Mesenchymal stem cell (in vitro differentiated cells and primary cell): Measurements from ENCODE around the gene CEP20.

ENCODE experiments used
- DNase-seq: peaks from one replicate; pipeline ENCODE4 v3.0.0-alpha.2; 2013
- H2AFZ ChIP-seq: one replicate; pipeline ENCODE4 v1.6.1; 2013; ENCODE audit warnings: low read depth, mild to moderate bottlenecking, control low read depth, inconsistent platforms, low read length, moderate library complexity
- H2AK5ac ChIP-seq: 2 replicates; pipeline ENCODE4 v1.6.1; 2013; ENCODE audit warnings: low read length, moderate library complexity, mild to moderate bottlenecking, inconsistent platforms; ENCODE audit not compliant: severe bottlenecking
- H2BK120ac ChIP-seq: one replicate; pipeline ENCODE4 v1.6.1; 2013; ENCODE audit warnings: low read depth, mild to moderate bottlenecking, inconsistent platforms, low read length, moderate library complexity
- H2BK12ac ChIP-seq, 2 experiments: one replicate each; pipeline ENCODE4 v1.6.1; 2013; ENCODE audit warnings: inconsistent platforms in 2 of 2, low read length in 2 of 2, mild to moderate bottlenecking in 2 of 2, moderate library complexity in 2 of 2, control low read depth in 1 of 2
- H2BK15ac ChIP-seq: one replicate; pipeline ENCODE4 v1.6.1; 2013; ENCODE audit warnings: mild to moderate bottlenecking, low read depth, inconsistent platforms; ENCODE audit not compliant: poor library complexity, severe bottlenecking
- H2BK5ac ChIP-seq: 2 replicates; pipeline ENCODE4 v1.6.1; 2013; ENCODE audit warnings: low read depth, mild to moderate bottlenecking, low read length, control low read depth, inconsistent platforms; ENCODE audit not compliant: poor library complexity, severe bottlenecking
- H3K14ac ChIP-seq, 2 experiments: one replicate each; pipeline ENCODE4 v1.6.1; 2013; ENCODE audit warnings: inconsistent platforms in 2 of 2, low read length in 2 of 2, control low read depth in 1 of 2, mild to moderate bottlenecking in 1 of 2, moderate library complexity in 1 of 2
- H3K18ac ChIP-seq, 2 experiments: one replicate each; pipeline ENCODE4 v1.6.1; 2013; ENCODE audit warnings: inconsistent platforms in 2 of 2, low read length in 2 of 2, control low read depth in 1 of 2, low read depth in 1 of 2, mild to moderate bottlenecking in 1 of 2
- H3K23ac ChIP-seq, 2 experiments: one replicate each; pipeline ENCODE4 v1.6.1; 2013; ENCODE audit warnings: inconsistent platforms in 2 of 2, low read length in 2 of 2, mild to moderate bottlenecking in 2 of 2, moderate library complexity in 2 of 2, control low read depth in 1 of 2
- H3K27ac ChIP-seq: 2 replicates; pipeline ENCODE4 v1.5.1; 2013; ENCODE audit warnings: mild to moderate bottlenecking, moderate library complexity, low read length, control low read depth, inconsistent platforms; ENCODE audit not compliant: poor library complexity, severe bottlenecking
- H3K27me3 ChIP-seq, 2 experiments: 2 replicates each; pipeline versions ENCODE4 v1.6.1 to v1.7.0; 2013; ENCODE audit warnings: low read length in 2 of 2, mild to moderate bottlenecking in 2 of 2, moderate library complexity in 2 of 2, control low read depth in 1 of 2, inconsistent platforms in 1 of 2; ENCODE audit not compliant: control insufficient read depth in 1 of 2, insufficient read depth in 1 of 2
- H3K36me3 ChIP-seq, 2 experiments: 2 replicates each; pipeline versions ENCODE4 v1.6.1 to v1.7.0; 2013; ENCODE audit warnings: low read length in 2 of 2, control low read depth in 1 of 2, inconsistent platforms in 1 of 2, low read depth in 1 of 2, mild to moderate bottlenecking in 1 of 2; ENCODE audit not compliant: insufficient read depth in 2 of 2, control insufficient read depth in 1 of 2
- H3K4ac ChIP-seq, 2 experiments: one replicate each; pipeline ENCODE4 v1.6.1; 2013; ENCODE audit warnings: inconsistent platforms in 2 of 2, low read length in 2 of 2, mild to moderate bottlenecking in 2 of 2, moderate library complexity in 2 of 2, control low read depth in 1 of 2, low read depth in 1 of 2
- H3K4me1 ChIP-seq: 2 replicates; pipeline ENCODE4 v1.6.1; 2013; ENCODE audit warnings: low read depth, low read length, control low read depth; ENCODE audit not compliant: control insufficient read depth, insufficient read depth
- H3K4me2 ChIP-seq: 2 replicates; pipeline ENCODE4 v1.6.1; 2013; ENCODE audit warnings: low read length, mild to moderate bottlenecking, inconsistent platforms; ENCODE audit not compliant: poor library complexity, severe bottlenecking
- H3K4me3 ChIP-seq, 2 experiments: 2 replicates each; pipeline versions ENCODE4 v1.5.1 to v1.7.0; 2013; ENCODE audit warnings: low read length in 2 of 2, mild to moderate bottlenecking in 2 of 2, control low read depth in 1 of 2, low read depth in 1 of 2; ENCODE audit not compliant: insufficient read depth in 1 of 2
- H3K79me1 ChIP-seq: replicated peaks from 2 replicates; pipeline ENCODE4 v1.6.1; 2013; ENCODE audit warnings: mild to moderate bottlenecking, control low read depth, low read length, inconsistent platforms; ENCODE audit not compliant: poor library complexity, severe bottlenecking
- H3K9ac ChIP-seq: 2 replicates; pipeline ENCODE4 v1.7.0; 2013; ENCODE audit warnings: mild to moderate bottlenecking, low read length, moderate library complexity
- H3K9me3 ChIP-seq: 2 replicates; pipeline ENCODE4 v1.7.0; 2013; ENCODE audit warnings: mild to moderate bottlenecking, low read length; ENCODE audit not compliant: control insufficient read depth
- H4K8ac ChIP-seq: one replicate; pipeline ENCODE4 v1.6.1; 2013; ENCODE audit warnings: inconsistent platforms, mild to moderate bottlenecking, low read length, moderate library complexity
- H4K91ac ChIP-seq: one replicate; pipeline ENCODE4 v1.6.1; 2013; ENCODE audit warnings: mild to moderate bottlenecking, low read length, inconsistent platforms
- WGBS: methylation state at CpG from one replicate; pipeline ENCODE4 v1.1.7; 2013; ENCODE audit warnings: mixed read lengths; 5-methylcytosine and 5-hydroxymethylcytosine counted together

Gene CEP20

GRCh38 chr16:15870011-15870410 lies 18.4 kb downstream of the CEP20 start:
- no peak overlapping the region for H4K8ac ChIP-seq
- no peak overlapping the region for H2BK12ac ChIP-seq
- H3K9ac ChIP-seq: no peak overlapping the region
- no peak overlapping the region for H2BK120ac ChIP-seq
- H3K18ac ChIP-seq: no peak overlapping the region
- H3K79me1 ChIP-seq: peaks cover 23% of the 10 kb centered on the region
- no peak overlapping the region for H3K23ac ChIP-seq
- no peak overlapping the region for H3K27ac ChIP-seq
- H3K4me3 ChIP-seq: no peak overlapping the region
- no peak overlapping the region for H2BK5ac ChIP-seq
- no peak overlapping the region for H3K4me2 ChIP-seq
- no peaks in the 10 kb centered on the region for H3K4me1 ChIP-seq
- H3K27me3 ChIP-seq: no peaks in the 10 kb centered on the region
- 69% methylated on average over 2 of the region's 5 CpGs for WGBS
- no peak for DNase-seq
- H3K4ac ChIP-seq: no peak overlapping the region
- no peak overlapping the region for H3K14ac ChIP-seq
- no peak overlapping the region for H2BK15ac ChIP-seq
- no peak overlapping the region for H4K91ac ChIP-seq
- no peak overlapping the region for H2AFZ ChIP-seq
- H3K36me3 ChIP-seq: peaks cover 21 to 69% of the 10 kb centered on the region in 2 experiments
- H2AK5ac ChIP-seq: no peak overlapping the region
- H3K9me3 ChIP-seq: no peaks in the 10 kb centered on the region

- Histone ChIP-seq H3K9me3 (no peaks in the 10 kb centered on the region), H2BK12ac (no peak overlapping the region), H3K4ac (no peak overlapping the region), H3K27me3 (no peaks in the 10 kb centered on the region), H3K14ac (no peak overlapping the region), H3K4me2 (no peak overlapping the region), H3K36me3 (peaks cover 15 to 61% of the 10 kb centered on the region in 2 experiments), H3K4me1 (no peaks in the 10 kb centered on the region), H3K27ac (no peak overlapping the region), H2BK120ac (no peak overlapping the region), H3K23ac (no peak overlapping the region), H4K8ac (no peak overlapping the region), H3K9ac (no peak overlapping the region), H3K4me3 (no peak overlapping the region), H2BK15ac (no peak overlapping the region), H2BK5ac (no peak overlapping the region), H2AFZ (no peak overlapping the region), H4K91ac (no peak overlapping the region), H3K18ac (no peak overlapping the region), H2AK5ac (no peak overlapping the region), H3K79me1 (peaks cover 10% of the 10 kb centered on the region)
- DNase-seq: no peak
- WGBS: 93% methylated on average over 5 of the region's 5 CpGs
Observed at GRCh38 chr16:15866451-15866850, 22.0 kb downstream of the CEP20 start.

- Histone ChIP-seq H3K27ac (no peak overlapping the region), H3K4ac (no peak overlapping the region), H3K79me1 (peaks cover 8% of the 10 kb centered on the region), H3K14ac (no peak overlapping the region), H3K4me1 (no peaks in the 10 kb centered on the region), H3K23ac (no peak overlapping the region), H3K9ac (no peak overlapping the region), H3K9me3 (no peaks in the 10 kb centered on the region), H2BK12ac (no peak overlapping the region), H2BK15ac (no peak overlapping the region), H4K91ac (no peak overlapping the region), H4K8ac (no peak overlapping the region), H3K36me3 (peaks cover 12 to 56% of the 10 kb centered on the region in 2 experiments), H3K4me3 (no peak overlapping the region), H2BK5ac (no peak overlapping the region), H3K18ac (no peak overlapping the region), H2AFZ (no peak overlapping the region), H2BK120ac (no peak overlapping the region), H2AK5ac (no peak overlapping the region), H3K27me3 (no peaks in the 10 kb centered on the region), H3K4me2 (no peak overlapping the region)
- WGBS: 96% methylated on average over 6 of the region's 7 CpGs
- DNase-seq: no peak
Observed at GRCh38 chr16:15865742-15866141, 22.7 kb downstream of the CEP20 start.

GRCh38 chr16:15864939-15865338 lies 23.5 kb downstream of the CEP20 start:
- no peaks in the 10 kb centered on the region for H3K4me1 ChIP-seq
- H3K9me3 ChIP-seq: no peaks in the 10 kb centered on the region
- H3K36me3 ChIP-seq: peaks cover 12 to 48% of the 10 kb centered on the region in 2 experiments

More at GRCh38 chr16:15864939-15865338, 23.5 kb downstream of the CEP20 start:
- Histone ChIP-seq H2BK15ac (no peak overlapping the region), H3K14ac (no peak overlapping the region), H3K4me2 (no peak overlapping the region), H3K27ac (no peak overlapping the region), H4K91ac (no peak overlapping the region), H2BK12ac (no peak overlapping the region), H3K9ac (no peak overlapping the region), H3K4ac (no peak overlapping the region), H4K8ac (no peak overlapping the region), H2AFZ (no peak overlapping the region), H2BK120ac (no peak overlapping the region), H3K79me1 (peaks cover 6% of the 10 kb centered on the region), H3K27me3 (no peaks in the 10 kb centered on the region), H3K4me3 (no peak overlapping the region), H2BK5ac (no peak overlapping the region), H2AK5ac (no peak overlapping the region), H3K23ac (no peak overlapping the region), H3K18ac (no peak overlapping the region)
- DNase-seq: no peak
- 97% methylated on average over 5 of the region's 5 CpGs for WGBS
